Measurements from ENCODE around the gene PRKAR2B.

DNA sequence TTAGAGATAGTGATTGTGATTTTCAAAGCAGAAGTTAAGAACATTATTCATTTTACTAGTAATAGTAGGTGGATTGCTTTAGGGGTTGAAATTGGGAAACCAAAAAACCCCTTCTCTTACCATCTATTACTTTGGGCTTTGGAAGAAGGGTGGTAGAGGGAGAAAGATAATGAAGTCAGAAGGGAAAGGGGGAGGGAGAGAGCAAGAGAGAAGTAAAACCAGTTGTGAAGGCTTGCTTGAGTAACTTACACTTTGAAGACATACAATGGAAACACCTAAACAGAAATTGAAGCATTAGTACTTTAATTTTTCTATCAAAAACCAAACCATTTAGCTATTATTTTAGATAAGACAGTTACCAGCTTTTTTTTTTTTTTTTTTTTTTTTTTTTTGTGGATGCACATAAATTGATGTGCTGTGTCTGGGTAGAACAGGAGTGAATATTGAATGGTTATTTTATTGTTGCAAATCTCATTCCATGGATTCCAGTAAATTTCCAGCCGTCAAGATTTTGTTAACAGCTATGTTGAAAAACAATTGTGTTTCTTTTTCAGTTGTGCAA, 5.5 kb downstream of the PRKAR2B start:
- no peak for TF ChIP-seq POLR2A (IDR thresholded peaks at IDR 0.05; ENCODE audit: low read depth)
- no peak for TF ChIP-seq CTCF (IDR thresholded peaks at IDR 0.05)
- no peak for TF ChIP-seq POLR2AphosphoS5 (IDR thresholded peaks at IDR 0.05)
